ENCODE measurements around the gene FN1. TPM values are rescaled to one million over a fixed set of nuclear protein-coding genes. Genes with fewer than 3 reads are reported as not detected.

The FN1 gene
- total and polyA plus RNA-seq, 2 donors (not counting 1 experiment from before 2014, with no cell fraction given) = 0.05 TPM; not detected in 1

DNA sequence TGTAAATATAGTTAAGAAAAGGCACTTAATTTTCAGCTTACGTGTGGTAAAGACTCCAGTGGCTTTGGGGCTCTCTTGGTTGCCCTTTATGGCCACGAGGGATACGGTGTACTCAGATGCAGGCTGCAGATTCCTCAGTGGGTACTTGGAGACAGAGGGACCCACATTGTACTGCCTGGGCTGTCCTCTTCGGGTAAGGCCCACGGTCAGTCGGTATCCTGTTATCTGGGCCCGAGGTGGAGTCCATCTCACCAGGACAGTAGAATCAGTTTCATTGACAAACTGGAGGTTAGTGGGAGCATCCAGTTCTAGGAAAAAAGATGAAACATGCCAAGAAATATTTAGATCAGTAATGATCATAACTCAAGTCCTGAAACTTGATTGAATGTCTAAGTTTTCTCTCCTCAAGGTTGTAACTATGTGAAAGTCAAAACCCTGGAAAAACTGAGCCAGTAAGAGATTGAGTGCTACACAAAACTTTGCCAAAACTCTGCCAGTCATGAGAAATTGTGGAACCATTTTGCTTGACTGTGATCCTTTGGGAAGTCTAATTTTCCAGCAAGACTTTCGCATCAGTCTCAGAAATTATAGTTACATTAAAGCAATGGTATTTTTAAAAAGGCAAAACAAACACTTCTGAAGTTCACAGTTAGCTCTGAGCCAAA lies 31.4 kb downstream of the FN1 start:
- Histone ChIP-seq H3K9ac (ENCODE audit: low read length) (no peak overlapping the region), H3K27me3 (replicated peaks in 1 of 4; ENCODE audit: control extremely low read depth in 1 of 4, control insufficient read depth in 3 of 4, insufficient read depth in 4 of 4, low read length in 3 of 4) (no peaks in the 10 kb centered on the region), H3K4me2 (replicated peaks; ENCODE audit: low read depth, low read length, poor library complexity, severe bottlenecking) (no peak overlapping the region), H3K27ac (ENCODE audit: low read length in 2 of 2) (no peak overlapping the region), H4K20me1 (ENCODE audit: control insufficient read depth, insufficient read depth, low read length, poor library complexity, severe bottlenecking) (no peaks in the 10 kb centered on the region), H3K36me3 (replicated peaks in 1 of 2; ENCODE audit: control extremely low read depth in 1 of 2, control insufficient read depth in 1 of 2, extremely low read depth in 1 of 2, insufficient read depth in 2 of 2, low read length in 1 of 2) (no peaks in the 10 kb centered on the region), H2AFZ (ENCODE audit: insufficient read depth, low read depth, low read length, poor library complexity, severe bottlenecking) (no peak overlapping the region), H3K79me2 (ENCODE audit: control insufficient read depth, insufficient read depth, low read length) (no peaks in the 10 kb centered on the region), H3K4me3 (ENCODE audit: control extremely low read depth in 1 of 5, extremely low read depth in 1 of 5, insufficient read depth in 1 of 5, low read depth in 2 of 5, low read length in 4 of 5) (no peak overlapping the region), H3K4me1 (ENCODE audit: control insufficient read depth in 2 of 2, insufficient read depth in 2 of 2, low read length in 2 of 2) (no peaks in the 10 kb centered on the region), H3K9me3 (ENCODE audit: control extremely low read depth in 1 of 3, control insufficient read depth in 2 of 3, insufficient read depth in 1 of 3, low read length in 2 of 3) (peaks cover 0 to 2% (median 0%) of the 10 kb centered on the region in 3 donors)
- ChIA-PET POLR2A (no interaction called here), CTCF (no interaction called here)
- intact Hi-C loops (cut with micrococcal nuclease) = no loop called here
- TF ChIP-seq EZH2 (IDR thresholded peaks at IDR 0.05; ENCODE audit: borderline replicate concordance, insufficient read depth, low read depth, low read length, poor library complexity, severe bottlenecking) = no peak
- TF ChIP-seq, protein P1, sequence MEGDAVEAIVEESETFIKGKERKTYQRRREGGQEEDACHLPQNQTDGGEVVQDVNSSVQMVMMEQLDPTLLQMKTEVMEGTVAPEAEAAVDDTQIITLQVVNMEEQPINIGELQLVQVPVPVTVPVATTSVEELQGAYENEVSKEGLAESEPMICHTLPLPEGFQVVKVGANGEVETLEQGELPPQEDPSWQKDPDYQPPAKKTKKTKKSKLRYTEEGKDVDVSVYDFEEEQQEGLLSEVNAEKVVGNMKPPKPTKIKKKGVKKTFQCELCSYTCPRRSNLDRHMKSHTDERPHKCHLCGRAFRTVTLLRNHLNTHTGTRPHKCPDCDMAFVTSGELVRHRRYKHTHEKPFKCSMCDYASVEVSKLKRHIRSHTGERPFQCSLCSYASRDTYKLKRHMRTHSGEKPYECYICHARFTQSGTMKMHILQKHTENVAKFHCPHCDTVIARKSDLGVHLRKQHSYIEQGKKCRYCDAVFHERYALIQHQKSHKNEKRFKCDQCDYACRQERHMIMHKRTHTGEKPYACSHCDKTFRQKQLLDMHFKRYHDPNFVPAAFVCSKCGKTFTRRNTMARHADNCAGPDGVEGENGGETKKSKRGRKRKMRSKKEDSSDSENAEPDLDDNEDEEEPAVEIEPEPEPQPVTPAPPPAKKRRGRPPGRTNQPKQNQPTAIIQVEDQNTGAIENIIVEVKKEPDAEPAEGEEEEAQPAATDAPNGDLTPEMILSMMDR (IDR thresholded peaks at IDR 0.05) = no peak
- Mint-ChIP-seq H3K27me3 (peaks cover 14% of the 10 kb centered on the region), H3K4me3 (no peak overlapping the region), H3K9me3 (ENCODE audit: insufficient read depth) (no peaks in the 10 kb centered on the region), H3K27ac (no peak overlapping the region), H3K4me1 (no peaks in the 10 kb centered on the region)
- WGBS (ENCODE audit: insufficient coverage) = 100% methylated on average over 6 of the region's 8 CpGs
- ATAC-seq (ENCODE audit: low read depth) (no peak), DNase-seq (no peak)

- Histone ChIP-seq H3K4me1 (ENCODE audit: control insufficient read depth in 2 of 2, insufficient read depth in 2 of 2, low read length in 2 of 2) (no peaks in the 10 kb centered on the region), H3K36me3 (replicated peaks in 1 of 2; ENCODE audit: control extremely low read depth in 1 of 2, control insufficient read depth in 1 of 2, extremely low read depth in 1 of 2, insufficient read depth in 2 of 2, low read length in 1 of 2) (no peaks in the 10 kb centered on the region), H4K20me1 (ENCODE audit: control insufficient read depth, insufficient read depth, low read length, poor library complexity, severe bottlenecking) (no peaks in the 10 kb centered on the region), H3K4me3 (ENCODE audit: control extremely low read depth in 1 of 5, extremely low read depth in 1 of 5, insufficient read depth in 1 of 5, low read depth in 2 of 5, low read length in 4 of 5) (no peak overlapping the region), H3K9ac (ENCODE audit: low read length) (no peak overlapping the region), H3K79me2 (ENCODE audit: control insufficient read depth, insufficient read depth, low read length) (no peaks in the 10 kb centered on the region), H3K27me3 (replicated peaks in 1 of 4; ENCODE audit: control extremely low read depth in 1 of 4, control insufficient read depth in 3 of 4, insufficient read depth in 4 of 4, low read length in 3 of 4) (no peaks in the 10 kb centered on the region), H3K4me2 (replicated peaks; ENCODE audit: low read depth, low read length, poor library complexity, severe bottlenecking) (no peak overlapping the region), H3K27ac (ENCODE audit: low read length in 2 of 2) (no peak overlapping the region), H3K9me3 (ENCODE audit: control extremely low read depth in 1 of 3, control insufficient read depth in 2 of 3, insufficient read depth in 1 of 3, low read length in 2 of 3) (no peaks in the 10 kb centered on the region), H2AFZ (ENCODE audit: insufficient read depth, low read depth, low read length, poor library complexity, severe bottlenecking) (no peak overlapping the region)
- Mint-ChIP-seq H3K9me3 (ENCODE audit: insufficient read depth) (no peaks in the 10 kb centered on the region), H3K4me1 (no peaks in the 10 kb centered on the region), H3K4me3 (no peak overlapping the region), H3K27ac (no peak overlapping the region), H3K27me3 (peaks cover 15% of the 10 kb centered on the region)
- no peak for DNase-seq
- intact Hi-C loops (cut with micrococcal nuclease) = no loop called here
- ChIA-PET CTCF (interaction anchor here (0.6 kb wide), 1 partner anchor 9 kb away, joined by 3 read pairs; no protein-coding TSS in a partner anchor), POLR2A (no interaction called here)
- no peak for ATAC-seq (ENCODE audit: low read depth)
- TF ChIP-seq, protein P1 (IDR thresholded peaks at IDR 0.05) = no peak
- no peak for TF ChIP-seq EZH2 (IDR thresholded peaks at IDR 0.05; ENCODE audit: borderline replicate concordance, insufficient read depth, low read depth, low read length, poor library complexity, severe bottlenecking)
- WGBS (ENCODE audit: insufficient coverage) = 87% methylated on average over 2 of the region's 10 CpGs
Observed at GRCh38 chr2:215403441-215404347, 32.2 kb downstream of the FN1 start.
